HepG2 (cell line): ENCODE results near the gene IMPG2. TPM values are rescaled to one million over a fixed set of nuclear protein-coding genes. Genes with fewer than 3 reads are reported as not detected.

ENCODE experiments used
- ATAC-seq: fragments of 200-7000 bp; cut with Tn5 transposase; 3 replicates; pipeline ENCODE4 v1.9.1; 2020; ENCODE audit warnings: mild to moderate bottlenecking, moderate library complexity
- BruUV-seq: library from RNA; stranded (reverse); fragments of 400-500 nt; replicated peaks from 2 replicates; lab custom pipeline; 2021; lab: Mats Ljungman, UMichigan
- CTCF ChIA-PET: fragments of 300-600 bp; formaldehyde crosslinking; extraction: SDS; loops from one replicate; lab custom pipeline; 2021; ENCODE audit warnings: low total read pairs, inconsistent platforms, low intra/inter-chr PET ratio; lab: Yijun Ruan, JAX
- POLR2A ChIA-PET: fragments of 350-600 bp; sonication (Branson Sonifier 250); formaldehyde crosslinking; loops from one replicate; lab custom pipeline; 2020; ENCODE audit warnings: antibody characterized with exemption, inconsistent platforms; lab: Yijun Ruan, JAX
- DNase-seq: peaks from one replicate; pipeline ENCODE4 v3.0.0-alpha.2; 2015; ENCODE audit warnings: low spot score
- FAIRE-seq: peaks from 3 replicates; lab custom pipeline; 2011; peaks lifted over from hg19 to GRCh38; lab: Jason Lieb, UNC
- H2AFZ ChIP-seq: one replicate; pipeline ENCODE4 v1.6.1; 2011; ENCODE audit warnings: low read length, inconsistent platforms
- H3K27ac ChIP-seq: fragments of 300-600 bp; 3 replicates; pipeline ENCODE4 v1.8.0; 2011; ENCODE audit warnings: mixed run types, mild to moderate bottlenecking, mixed read lengths, low read length, inconsistent platforms; ENCODE audit not compliant: insufficient read depth; ENCODE audit errors: extremely low read length
- H3K27me3 ChIP-seq, 2 experiments: fragments of 200-600 bp in 1 of 2; 2 replicates in 1 of 2; 3 replicates in 1 of 2; pipeline versions ENCODE4 v1.6.0 to v1.8.0; 2011; ENCODE audit warnings: low read length in 2 of 2, mild to moderate bottlenecking in 2 of 2, moderate library complexity in 2 of 2, inconsistent platforms in 1 of 2; ENCODE audit not compliant: insufficient read depth in 2 of 2, control insufficient read depth in 1 of 2
- H3K36me3 ChIP-seq, 2 experiments: fragments of 200-600 bp in 1 of 2; replicated peaks in 1 of 2; 2 replicates in 1 of 2; 3 replicates in 1 of 2; pipeline versions ENCODE4 v1.5.1 to v1.8.0; 2011; ENCODE audit warnings: low read length in 2 of 2, inconsistent platforms in 1 of 2; ENCODE audit not compliant: insufficient read depth in 2 of 2, control insufficient read depth in 1 of 2
- H3K4me1 ChIP-seq: 2 replicates; pipeline ENCODE4 v1.5.1; 2012; ENCODE audit warnings: low read length, inconsistent platforms; ENCODE audit not compliant: insufficient read depth
- H3K4me2 ChIP-seq: 2 replicates; pipeline ENCODE4 v1.6.0; 2011; ENCODE audit warnings: low read depth, low read length, inconsistent platforms
- H3K4me3 ChIP-seq, 3 experiments: fragments of 200-600 bp in 1 of 3; sonication (generic), shearing (Covaris generic) in 1 of 3; replicated peaks in 1 of 3; 2 replicates each; pipeline ENCODE4 v1.5.1; 2011 to 2016; ENCODE audit warnings: low read length in 3 of 3, inconsistent platforms in 2 of 3, low read depth in 2 of 3, mild to moderate bottlenecking in 2 of 3, control low read depth in 1 of 3, mixed read lengths in 1 of 3; ENCODE audit not compliant: insufficient read depth in 1 of 3
- H3K79me2 ChIP-seq: one replicate; pipeline ENCODE4 v1.6.1; 2011; ENCODE audit warnings: low read length, inconsistent platforms; ENCODE audit not compliant: insufficient read depth
- H3K9ac ChIP-seq: 2 replicates; pipeline ENCODE4 v1.6.0; 2011; ENCODE audit warnings: mild to moderate bottlenecking, low read depth, low read length, inconsistent platforms; ENCODE audit not compliant: insufficient read depth
- H3K9me3 ChIP-seq: 2 replicates; pipeline ENCODE4 v1.5.1; 2012; ENCODE audit warnings: mild to moderate bottlenecking, low read length
- H4K20me1 ChIP-seq: 2 replicates; pipeline ENCODE4 v1.6.0; 2011; ENCODE audit warnings: inconsistent platforms, mild to moderate bottlenecking, low read length, moderate library complexity; ENCODE audit not compliant: insufficient read depth
- CCDC6 ChIP-seq: sonication (generic); formaldehyde crosslinking; IDR thresholded peaks from 2 replicates; pipeline ENCODE4 v1.8.1; 2022; ENCODE audit warnings: mild to moderate bottlenecking, missing genetic modification reagents, moderate library complexity
- KDM6A ChIP-seq: IDR thresholded peaks from 2 replicates; pipeline ENCODE4 v1.6.1; 2016; ENCODE audit warnings: low read depth
- ZNF383 ChIP-seq: sonication (generic); formaldehyde crosslinking; IDR thresholded peaks from 2 replicates; pipeline ENCODE4 v1.4.0; 2020; ENCODE audit warnings: missing genetic modification reagents, mild to moderate bottlenecking, borderline replicate concordance
- WGBS: methylation state at CpG from one replicate; pipeline ENCODE4 v1.1.6; 2017; ENCODE audit warnings: low lambda C conversion rate; 5-methylcytosine and 5-hydroxymethylcytosine counted together
- in situ Hi-C: cut with HindIII; loops from 2 replicates; pipeline ENCODE4 v1.10.0; 2017; ENCODE audit warnings: low pct_unique_long_range_greater_than_20kb; ENCODE audit not compliant: extremely low pct_ligation_motif_present
- intact Hi-C: fragments of 100-400 bp; cut with micrococcal nuclease; formaldehyde crosslinking; loops from one replicate; pipeline ENCODE4 v1.10.0; 2022; ENCODE audit not compliant: unreplicated experiment
- polyA plus RNA-seq, 8 experiments: library from polyadenylated mRNA; depleted of rRNA in 3 of 8; stranded (reverse) in 7 of 8; unstranded in 1 of 8; fragments of >200 nt; fragmentation: Illumina TruSeq in 4 of 8; extraction: Trizol in 4 of 8; gene quantifications; 2 replicates each; pipeline versions ENCODE4 v1.2.1 to v1.2.3, GENCODE V29; 2011 to 2016; ENCODE audit warnings: low read depth in 4 of 8, missing spikeins in 1 of 8, mixed read lengths in 1 of 8; ENCODE audit not compliant: insufficient read depth in 1 of 8
- total RNA-seq, 5 experiments: library from RNA; depleted of rRNA; stranded (reverse); fragments of >200 nt; fragmentation: Illumina TruSeq; extraction: Trizol; gene quantifications; 2 replicates each; pipeline ENCODE4 v1.2.3, GENCODE V29; 2016; ENCODE audit warnings: low read depth in 1 of 5
- TF ChIP-seq, protein P1 (sequence below): IDR thresholded peaks from 2 replicates; pipeline ENCODE4 v1.6.1; 2016; ENCODE audit warnings: low read depth, control low read depth
- TF ChIP-seq, protein P2 (sequence below): sonication (generic); formaldehyde crosslinking; IDR thresholded peaks from 2 replicates; pipeline ENCODE4 v1.9.0; 2022; ENCODE audit warnings: low read depth, missing genetic modification reagents
- TF ChIP-seq, protein P3 (sequence below): sonication (generic); formaldehyde crosslinking; IDR thresholded peaks from 2 replicates; pipeline ENCODE4 v1.5.0; 2020; ENCODE audit warnings: mild to moderate bottlenecking, missing genetic modification reagents, borderline replicate concordance

Gene IMPG2
- total and polyA plus RNA-seq, 2 of the 13 experiments (the other 11 are each of a cell fraction or from before 2014, with no cell fraction given), result 0.02 to 0.03 TPM

DNA sequence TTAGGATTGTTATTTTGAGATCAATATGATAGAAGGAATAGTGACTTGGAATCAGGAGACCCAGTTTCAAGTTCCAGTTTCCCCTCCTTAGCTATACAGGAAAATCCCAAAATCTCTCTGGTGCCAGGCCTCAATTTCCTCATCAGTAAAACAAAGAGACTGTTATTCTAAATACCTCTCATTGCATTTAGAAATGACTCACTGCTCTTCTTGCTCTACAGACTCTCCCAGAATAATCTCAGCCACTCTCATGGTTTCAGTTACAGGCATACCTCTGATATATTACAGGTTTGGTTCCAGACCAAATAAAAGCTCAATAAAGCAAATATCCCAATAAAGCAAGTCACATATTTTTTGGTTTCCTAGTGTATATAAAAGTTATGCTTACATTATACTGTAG is 28.3 kb downstream of the IMPG2 start:
- no peak overlapping the region for H3K27ac ChIP-seq
- no peaks in the 10 kb centered on the region for H3K9me3 ChIP-seq
- H2AFZ ChIP-seq, result no peak overlapping the region
- H3K4me3 ChIP-seq, result no peak overlapping the region
- ChIA-PET CTCF (no interaction called here), POLR2A (no interaction called here)
- no peaks in the 10 kb centered on the region for H3K4me1 ChIP-seq
- BruUV-seq, result no TSS peak
- intact Hi-C loops (no loop called here), in situ Hi-C loops (no loop called here)
- no peak overlapping the region for H3K9ac ChIP-seq
- ATAC-seq, result no peak
- no peak for DNase-seq
- no peak overlapping the region for H3K4me2 ChIP-seq
- no peak for FAIRE-seq
- no peaks in the 10 kb centered on the region for H3K36me3 ChIP-seq
- H4K20me1 ChIP-seq, result no peaks in the 10 kb centered on the region
- TF ChIP-seq, protein P1, sequence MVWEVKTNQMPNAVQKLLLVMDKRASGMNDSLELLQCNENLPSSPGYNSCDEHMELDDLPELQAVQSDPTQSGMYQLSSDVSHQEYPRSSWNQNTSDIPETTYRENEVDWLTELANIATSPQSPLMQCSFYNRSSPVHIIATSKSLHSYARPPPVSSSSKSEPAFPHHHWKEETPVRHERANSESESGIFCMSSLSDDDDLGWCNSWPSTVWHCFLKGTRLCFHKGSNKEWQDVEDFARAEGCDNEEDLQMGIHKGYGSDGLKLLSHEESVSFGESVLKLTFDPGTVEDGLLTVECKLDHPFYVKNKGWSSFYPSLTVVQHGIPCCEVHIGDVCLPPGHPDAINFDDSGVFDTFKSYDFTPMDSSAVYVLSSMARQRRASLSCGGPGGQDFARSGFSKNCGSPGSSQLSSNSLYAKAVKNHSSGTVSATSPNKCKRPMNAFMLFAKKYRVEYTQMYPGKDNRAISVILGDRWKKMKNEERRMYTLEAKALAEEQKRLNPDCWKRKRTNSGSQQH, result no peak
- TF ChIP-seq KDM6A, result no peak
- no peak for TF ChIP-seq CCDC6 (CRISPR knock-in tag)
- no peaks in the 10 kb centered on the region for H3K79me2 ChIP-seq
- no peaks in the 10 kb centered on the region for H3K27me3 ChIP-seq

DNA sequence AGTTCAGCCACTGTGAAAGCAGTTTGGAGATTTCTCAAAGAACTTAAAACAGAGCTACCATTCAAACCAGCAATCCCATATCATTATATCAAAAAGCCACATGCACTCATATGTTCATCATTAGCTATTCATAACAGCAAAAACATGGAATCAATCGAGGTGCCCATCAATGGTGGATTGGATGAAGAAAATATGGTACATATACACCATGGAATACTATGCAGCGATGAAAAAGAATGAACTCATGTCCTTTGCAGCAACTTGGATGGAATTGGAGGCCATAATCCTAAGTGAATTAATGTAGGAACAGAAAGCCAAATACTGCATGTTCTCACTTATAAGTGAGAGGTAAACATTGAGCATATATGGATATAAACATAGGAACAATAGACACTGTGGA is 32.1 kb downstream of the IMPG2 start:
- ATAC-seq (no peak), DNase-seq (no peak), FAIRE-seq (no peak)
- Histone ChIP-seq H3K27me3 (no peaks in the 10 kb centered on the region), H3K27ac (no peak overlapping the region), H3K36me3 (no peaks in the 10 kb centered on the region), H3K9ac (no peak overlapping the region), H3K9me3 (no peaks in the 10 kb centered on the region), H2AFZ (no peak overlapping the region), H3K4me1 (no peaks in the 10 kb centered on the region), H3K4me3 (no peak overlapping the region), H3K79me2 (no peaks in the 10 kb centered on the region), H4K20me1 (no peaks in the 10 kb centered on the region), H3K4me2 (no peak overlapping the region)
- no TSS peak for BruUV-seq
- ChIA-PET CTCF (no interaction called here), POLR2A (no interaction called here)
- 0% methylated on average over 2 of the region's 2 CpGs for WGBS
- in situ Hi-C loops (no loop called here), intact Hi-C loops (no loop called here)
- no peak for TF ChIP-seq ZNF383 (CRISPR knock-in tag)
- TF ChIP-seq, protein P2, sequence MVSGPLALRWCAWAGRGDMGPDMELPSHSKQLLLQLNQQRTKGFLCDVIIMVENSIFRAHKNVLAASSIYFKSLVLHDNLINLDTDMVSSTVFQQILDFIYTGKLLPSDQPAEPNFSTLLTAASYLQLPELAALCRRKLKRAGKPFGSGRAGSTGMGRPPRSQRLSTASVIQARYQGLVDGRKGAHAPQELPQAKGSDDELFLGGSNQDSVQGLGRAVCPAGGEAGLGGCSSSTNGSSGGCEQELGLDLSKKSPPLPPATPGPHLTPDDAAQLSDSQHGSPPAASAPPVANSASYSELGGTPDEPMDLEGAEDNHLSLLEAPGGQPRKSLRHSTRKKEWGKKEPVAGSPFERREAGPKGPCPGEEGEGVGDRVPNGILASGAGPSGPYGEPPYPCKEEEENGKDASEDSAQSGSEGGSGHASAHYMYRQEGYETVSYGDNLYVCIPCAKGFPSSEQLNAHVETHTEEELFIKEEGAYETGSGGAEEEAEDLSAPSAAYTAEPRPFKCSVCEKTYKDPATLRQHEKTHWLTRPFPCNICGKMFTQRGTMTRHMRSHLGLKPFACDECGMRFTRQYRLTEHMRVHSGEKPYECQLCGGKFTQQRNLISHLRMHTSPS (CRISPR knock-in tag), result no peak
- TF ChIP-seq, protein P3, sequence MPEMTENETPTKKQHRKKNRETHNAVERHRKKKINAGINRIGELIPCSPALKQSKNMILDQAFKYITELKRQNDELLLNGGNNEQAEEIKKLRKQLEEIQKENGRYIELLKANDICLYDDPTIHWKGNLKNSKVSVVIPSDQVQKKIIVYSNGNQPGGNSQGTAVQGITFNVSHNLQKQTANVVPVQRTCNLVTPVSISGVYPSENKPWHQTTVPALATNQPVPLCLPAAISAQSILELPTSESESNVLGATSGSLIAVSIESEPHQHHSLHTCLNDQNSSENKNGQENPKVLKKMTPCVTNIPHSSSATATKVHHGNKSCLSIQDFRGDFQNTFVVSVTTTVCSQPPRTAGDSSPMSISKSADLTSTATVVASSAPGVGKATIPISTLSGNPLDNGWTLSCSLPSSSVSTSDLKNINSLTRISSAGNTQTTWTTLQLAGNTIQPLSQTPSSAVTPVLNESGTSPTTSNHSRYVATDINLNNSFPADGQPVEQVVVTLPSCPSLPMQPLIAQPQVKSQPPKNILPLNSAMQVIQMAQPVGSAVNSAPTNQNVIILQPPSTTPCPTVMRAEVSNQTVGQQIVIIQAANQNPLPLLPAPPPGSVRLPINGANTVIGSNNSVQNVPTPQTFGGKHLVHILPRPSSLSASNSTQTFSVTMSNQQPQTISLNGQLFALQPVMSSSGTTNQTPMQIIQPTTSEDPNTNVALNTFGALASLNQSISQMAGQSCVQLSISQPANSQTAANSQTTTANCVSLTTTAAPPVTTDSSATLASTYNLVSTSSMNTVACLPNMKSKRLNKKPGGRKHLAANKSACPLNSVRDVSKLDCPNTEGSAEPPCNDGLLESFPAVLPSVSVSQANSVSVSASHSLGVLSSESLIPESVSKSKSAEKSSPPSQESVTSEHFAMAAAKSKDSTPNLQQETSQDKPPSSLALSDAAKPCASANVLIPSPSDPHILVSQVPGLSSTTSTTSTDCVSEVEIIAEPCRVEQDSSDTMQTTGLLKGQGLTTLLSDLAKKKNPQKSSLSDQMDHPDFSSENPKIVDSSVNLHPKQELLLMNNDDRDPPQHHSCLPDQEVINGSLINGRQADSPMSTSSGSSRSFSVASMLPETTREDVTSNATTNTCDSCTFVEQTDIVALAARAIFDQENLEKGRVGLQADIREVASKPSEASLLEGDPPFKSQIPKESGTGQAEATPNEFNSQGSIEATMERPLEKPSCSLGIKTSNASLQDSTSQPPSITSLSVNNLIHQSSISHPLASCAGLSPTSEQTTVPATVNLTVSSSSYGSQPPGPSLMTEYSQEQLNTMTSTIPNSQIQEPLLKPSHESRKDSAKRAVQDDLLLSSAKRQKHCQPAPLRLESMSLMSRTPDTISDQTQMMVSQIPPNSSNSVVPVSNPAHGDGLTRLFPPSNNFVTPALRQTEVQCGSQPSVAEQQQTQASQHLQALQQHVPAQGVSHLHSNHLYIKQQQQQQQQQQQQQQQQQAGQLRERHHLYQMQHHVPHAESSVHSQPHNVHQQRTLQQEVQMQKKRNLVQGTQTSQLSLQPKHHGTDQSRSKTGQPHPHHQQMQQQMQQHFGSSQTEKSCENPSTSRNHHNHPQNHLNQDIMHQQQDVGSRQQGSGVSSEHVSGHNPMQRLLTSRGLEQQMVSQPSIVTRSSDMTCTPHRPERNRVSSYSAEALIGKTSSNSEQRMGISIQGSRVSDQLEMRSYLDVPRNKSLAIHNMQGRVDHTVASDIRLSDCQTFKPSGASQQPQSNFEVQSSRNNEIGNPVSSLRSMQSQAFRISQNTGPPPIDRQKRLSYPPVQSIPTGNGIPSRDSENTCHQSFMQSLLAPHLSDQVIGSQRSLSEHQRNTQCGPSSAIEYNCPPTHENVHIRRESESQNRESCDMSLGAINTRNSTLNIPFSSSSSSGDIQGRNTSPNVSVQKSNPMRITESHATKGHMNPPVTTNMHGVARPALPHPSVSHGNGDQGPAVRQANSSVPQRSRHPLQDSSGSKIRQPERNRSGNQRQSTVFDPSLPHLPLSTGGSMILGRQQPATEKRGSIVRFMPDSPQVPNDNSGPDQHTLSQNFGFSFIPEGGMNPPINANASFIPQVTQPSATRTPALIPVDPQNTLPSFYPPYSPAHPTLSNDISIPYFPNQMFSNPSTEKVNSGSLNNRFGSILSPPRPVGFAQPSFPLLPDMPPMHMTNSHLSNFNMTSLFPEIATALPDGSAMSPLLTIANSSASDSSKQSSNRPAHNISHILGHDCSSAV (CRISPR knock-in tag), result no peak
